Non-pigmented ciliary epithelial cell (primary cell): ENCODE results near the gene PMFBP1.

Experiments
- DNase-seq: peaks from one replicate; pipeline ENCODE4 v3.0.0-alpha.2; 2010; ENCODE audit warnings: low read depth

The PMFBP1 gene

DNA sequence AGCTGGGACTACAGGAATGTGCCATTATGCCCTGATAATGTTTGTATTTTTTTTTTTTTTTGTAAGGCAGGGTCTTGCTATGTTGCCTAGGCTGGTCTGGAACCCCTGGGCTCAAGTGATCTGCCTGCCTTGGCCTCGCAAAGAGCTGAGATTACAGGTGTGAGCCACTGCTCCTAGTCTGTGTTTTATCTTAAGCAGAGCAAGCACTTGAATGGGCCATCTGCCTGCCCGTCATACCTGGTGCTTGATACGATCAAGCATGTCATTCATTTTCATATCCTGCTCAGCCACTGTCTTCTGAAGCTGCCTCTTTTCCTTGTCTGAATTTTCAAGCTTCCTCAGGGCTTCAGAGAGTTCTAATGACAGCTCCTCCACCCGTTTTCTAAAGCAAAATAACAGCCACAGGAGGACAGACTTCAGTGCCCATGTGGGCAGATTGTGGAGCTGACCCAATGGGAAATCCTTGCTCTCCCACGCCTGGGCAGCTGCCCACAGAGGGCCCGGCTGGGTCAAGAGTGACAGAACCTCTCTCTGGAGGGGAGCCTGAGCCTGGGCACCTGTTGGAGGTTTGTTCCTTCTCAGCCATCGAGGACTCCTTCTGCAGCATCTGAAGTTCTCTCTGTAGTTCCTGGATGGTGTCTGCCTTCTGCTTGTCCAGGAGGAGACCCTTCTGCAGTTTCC lies 41.8 kb downstream of the PMFBP1 start:
- DNase-seq, result no peak

GRCh38 chr16:72128701-72129100 lies 43.3 kb downstream of the PMFBP1 start:
- no peak for DNase-seq

DNA sequence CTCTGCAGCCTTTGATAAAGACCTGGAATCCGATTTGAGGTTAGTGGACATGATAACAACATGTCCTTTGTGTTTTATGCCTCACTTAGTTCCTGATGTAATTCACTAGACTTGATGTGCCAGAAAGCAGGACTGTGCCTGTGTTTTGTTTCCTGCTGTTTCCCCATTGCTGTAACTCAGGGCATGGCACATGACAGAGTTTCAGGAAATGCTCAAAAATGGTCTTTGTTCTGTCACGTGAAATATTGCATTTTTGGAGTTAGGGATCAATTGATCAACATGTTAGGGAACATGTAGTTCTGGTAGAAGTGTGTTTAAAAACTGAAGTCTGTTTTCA lies 45.6 kb downstream of the PMFBP1 start:
- DNase-seq, result no peak

DNA sequence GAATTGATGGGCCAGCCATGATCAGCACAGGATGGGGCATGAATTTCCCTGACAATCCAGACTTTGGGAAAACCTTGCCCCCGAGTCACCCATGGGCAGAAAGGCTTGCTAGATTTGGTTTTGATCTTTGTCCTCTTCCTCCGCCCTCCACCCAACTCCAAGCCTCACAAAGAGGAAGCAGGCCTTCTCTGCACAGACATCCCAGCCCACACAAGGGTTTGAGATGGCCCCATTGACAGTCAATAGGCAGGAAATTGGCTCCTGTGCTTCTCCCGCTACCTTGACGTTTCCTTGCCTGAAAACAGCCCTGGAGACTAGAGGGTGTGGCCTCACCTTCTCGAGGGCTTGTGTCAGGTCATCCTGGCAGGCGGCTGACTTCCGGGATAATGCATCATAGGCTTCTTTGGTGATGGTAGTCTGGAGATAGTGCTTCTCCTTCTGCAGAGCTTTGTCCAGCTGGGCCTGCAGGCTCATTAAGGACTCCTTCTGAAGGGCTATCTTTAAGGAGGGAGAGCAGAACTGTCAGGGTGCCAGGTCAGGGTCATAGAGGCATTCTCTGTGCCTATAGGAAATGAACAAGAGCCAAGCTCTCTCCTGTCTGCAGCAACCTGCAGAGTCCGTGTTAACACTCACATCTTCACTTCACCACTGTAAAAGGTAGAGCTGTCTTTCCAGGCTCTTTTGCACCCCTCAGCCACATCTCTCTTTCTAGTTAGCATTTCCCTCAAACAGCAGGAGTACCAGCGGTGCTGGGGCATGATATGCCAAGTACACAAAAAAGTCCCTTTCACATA lies 46.1 kb downstream of the PMFBP1 start:
- DNase-seq, result no peak

DNA sequence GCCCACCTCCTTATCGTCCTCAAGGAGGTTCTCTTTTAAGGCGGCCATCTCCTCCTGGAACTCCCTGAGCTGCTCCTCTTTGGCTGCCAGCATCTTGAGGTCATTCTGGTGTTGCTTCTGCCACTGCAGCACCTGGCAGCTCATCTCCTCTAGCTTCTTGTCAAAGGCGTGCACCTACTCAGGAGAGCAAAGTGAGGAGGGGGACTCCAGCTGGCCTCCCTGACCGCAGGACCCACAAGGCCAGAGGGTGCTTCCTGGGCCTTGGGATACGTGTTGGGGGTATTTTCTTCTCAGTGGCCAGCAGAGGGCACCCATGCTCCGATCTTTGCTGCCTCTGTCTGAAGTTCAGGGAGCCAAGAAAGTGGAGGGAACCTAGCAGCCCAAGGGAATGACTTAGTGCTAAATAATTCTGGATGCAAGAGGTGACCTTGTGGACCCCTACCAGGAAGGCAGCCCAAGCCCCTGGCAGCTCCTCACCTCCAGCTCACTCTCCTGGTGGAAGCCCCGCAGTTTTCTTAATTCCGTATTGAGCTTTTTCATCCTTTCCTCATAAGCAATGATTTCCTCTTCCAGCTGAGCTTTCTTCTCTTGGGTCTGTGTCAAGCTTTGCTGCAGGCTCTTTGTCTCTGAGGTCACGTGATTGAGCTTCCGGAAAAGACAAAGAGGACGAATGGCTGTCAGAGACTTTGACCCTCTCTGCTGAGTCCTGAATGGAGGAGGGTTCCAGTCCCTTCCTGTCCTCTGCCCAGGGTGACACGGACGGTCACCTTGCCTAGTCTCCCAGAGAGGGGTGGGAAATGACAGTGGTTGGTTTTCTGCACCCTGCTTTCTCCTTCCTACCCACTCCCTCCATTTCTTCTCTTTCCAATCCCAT lies 47.0 kb downstream of the PMFBP1 start:
- DNase-seq, result peak; percentile 23

DNA sequence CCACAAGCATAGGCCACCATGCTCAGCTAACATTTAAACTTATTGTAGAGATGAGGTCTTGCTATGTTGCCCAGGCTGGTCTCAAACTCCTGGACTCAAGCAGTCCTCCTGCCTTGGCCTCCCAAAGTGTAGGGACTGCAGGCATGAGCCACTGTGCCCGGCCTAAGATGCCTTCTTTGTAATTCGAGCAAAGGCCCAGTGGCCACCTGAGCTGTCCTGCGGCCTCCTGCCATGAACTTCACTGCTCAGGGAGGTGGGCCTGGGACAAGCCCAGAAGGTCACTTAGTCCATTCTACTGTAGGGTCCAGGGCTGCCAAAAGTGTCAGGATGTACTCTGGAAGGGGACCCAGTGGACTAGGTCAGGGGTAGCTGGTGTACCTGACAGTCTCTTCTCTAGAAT lies 47.8 kb downstream of the PMFBP1 start:
- DNase-seq, result no peak

DNA sequence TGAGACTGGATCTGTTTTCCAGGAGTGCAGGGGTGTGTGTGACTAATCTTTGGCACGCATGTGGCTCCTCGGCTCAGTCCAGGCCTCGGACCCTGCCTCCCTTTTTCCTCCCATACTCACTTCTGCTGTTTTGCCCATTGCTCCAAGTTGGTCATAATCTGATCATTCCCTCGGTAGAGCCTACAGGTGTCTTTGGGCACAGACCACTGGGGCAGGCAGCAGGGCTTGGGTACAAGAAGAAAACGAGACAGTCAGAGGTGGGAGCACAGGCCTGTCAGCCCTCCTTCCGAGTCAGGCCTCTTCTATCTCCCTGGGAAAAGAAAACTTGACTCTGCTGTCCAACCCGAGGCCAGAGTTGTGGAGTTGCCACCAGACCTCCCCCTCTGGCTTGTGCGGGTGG lies 48.5 kb downstream of the PMFBP1 start:
- DNase-seq, result no peak

GRCh38 chr16:72122916-72123315 lies 49.0 kb downstream of the PMFBP1 start:
- no peak for DNase-seq

GRCh38 chr16:72122308-72122707 lies 49.6 kb downstream of the PMFBP1 start:
- no peak for DNase-seq

DNA sequence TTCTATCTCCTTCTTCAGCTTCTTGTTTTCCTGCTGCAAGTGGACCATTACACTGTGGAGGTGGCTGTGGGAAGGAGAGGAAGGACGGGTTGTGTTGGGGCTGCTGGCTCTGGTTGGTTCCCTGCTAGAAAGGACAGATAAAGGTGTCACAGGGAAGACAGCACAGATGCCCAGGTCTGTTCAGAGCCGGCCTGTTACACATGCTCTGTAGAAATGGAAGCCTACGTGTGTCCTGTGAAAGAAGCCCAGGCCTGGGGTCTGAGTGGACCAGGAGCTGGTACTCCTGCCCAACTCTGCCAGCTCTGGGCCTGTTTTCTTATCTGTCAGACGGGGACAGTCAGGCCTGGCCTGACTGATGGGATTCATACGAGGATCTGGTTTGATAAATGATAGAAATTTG lies 51.9 kb downstream of the PMFBP1 start:
- no peak for DNase-seq

- no peak for DNase-seq
Measured at GRCh38 chr16:72113616-72113945, 58.4 kb downstream of the PMFBP1 start.

- no peak for DNase-seq
Measured at GRCh38 chr16:72112906-72113615, 58.9 kb downstream of the PMFBP1 start.

- no peak for DNase-seq
Measured at GRCh38 chr16:72112452-72112792, 59.5 kb downstream of the PMFBP1 start.

DNA sequence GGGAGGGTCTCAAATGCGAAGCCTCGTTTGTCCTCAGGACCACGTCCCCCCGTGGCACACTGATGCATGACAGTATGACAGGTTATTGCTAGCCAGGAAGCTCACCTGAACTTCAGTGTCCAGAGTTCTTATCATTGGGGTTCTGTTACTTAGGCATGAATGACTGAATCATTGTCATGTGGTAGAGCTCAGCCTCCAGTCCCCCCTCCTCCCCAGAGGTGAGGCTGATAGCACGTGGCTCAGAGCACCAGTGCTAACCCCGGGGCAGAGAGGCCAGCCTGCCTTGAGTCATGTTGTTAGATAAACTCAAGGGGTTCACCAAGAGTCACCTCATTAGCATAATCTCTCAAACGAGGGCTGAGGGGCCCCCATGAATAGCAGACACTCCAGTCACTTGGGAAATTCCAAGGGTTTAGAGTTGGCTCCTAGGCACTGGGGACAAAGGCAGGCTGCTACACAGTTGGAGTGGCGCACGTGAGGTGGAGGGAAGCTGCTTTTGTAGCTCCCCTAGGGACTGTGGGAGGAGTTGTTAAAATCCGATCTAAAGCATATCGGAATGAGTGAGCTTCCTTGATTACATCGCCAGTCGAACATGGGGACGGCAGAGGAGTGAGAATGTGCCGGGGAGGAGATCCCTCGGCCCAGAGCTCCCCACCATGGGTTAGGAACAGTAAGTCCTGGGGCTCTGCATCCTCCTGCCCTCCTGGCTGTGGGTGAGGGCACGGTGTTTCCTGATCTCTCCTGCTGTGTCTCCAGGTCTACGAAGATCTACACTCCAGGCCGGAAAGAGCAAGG lies 60.1 kb downstream of the PMFBP1 start:
- DNase-seq, result no peak

- DNase-seq, result no peak
Measured at GRCh38 chr16:72110662-72111615, 61.0 kb downstream of the PMFBP1 start.

DNA sequence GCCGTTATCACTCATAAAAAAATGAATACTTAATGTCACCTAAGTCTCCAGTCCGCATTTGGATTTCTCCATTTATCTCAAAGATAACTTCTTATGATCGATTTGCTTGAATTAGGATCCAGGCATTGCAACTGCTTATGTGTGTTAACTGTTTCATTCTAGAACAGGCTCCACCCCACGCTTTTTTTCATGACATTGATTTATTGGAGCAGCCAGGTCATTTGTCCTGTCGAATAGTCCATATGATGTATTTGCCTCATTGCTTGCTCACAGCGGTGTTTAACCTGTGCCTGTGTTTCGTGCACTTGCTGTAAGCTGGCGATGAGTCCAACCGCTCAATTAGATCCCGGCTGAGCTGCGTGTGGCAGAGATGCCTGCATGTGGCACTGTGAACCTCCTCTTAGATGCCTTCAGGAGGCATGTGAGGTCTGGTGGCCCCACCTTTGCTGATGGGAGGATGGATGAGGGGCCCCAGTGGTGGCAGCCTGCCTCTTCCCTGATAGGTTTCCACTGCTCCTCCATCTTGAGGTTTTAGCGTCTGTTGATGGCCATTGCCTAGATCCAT lies 61.9 kb downstream of the PMFBP1 start:
- DNase-seq, result no peak

DNA sequence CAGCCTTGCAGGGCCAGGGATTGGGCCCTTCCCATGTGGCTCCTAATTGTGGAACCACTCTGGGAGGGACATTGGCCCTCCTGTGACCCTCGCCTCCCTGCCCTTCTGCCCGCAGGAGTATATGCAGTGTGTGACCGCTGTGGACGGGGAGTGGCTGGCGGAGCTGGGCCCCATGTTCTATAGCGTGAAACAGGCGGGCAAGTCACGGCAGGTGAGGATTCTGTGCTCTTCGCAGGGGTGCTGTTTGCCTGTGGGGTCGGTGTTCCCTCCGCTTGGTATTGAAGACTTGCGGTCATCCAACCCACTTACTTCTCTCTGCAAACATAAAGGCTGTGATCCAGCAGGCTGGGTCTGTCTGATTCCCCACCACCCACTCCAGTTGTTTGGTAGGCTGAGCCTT lies 62.7 kb downstream of the PMFBP1 start:
- DNase-seq, result no peak

- no peak for DNase-seq
Measured at GRCh38 chr16:72108353-72109102, 63.4 kb downstream of the PMFBP1 start.

DNA sequence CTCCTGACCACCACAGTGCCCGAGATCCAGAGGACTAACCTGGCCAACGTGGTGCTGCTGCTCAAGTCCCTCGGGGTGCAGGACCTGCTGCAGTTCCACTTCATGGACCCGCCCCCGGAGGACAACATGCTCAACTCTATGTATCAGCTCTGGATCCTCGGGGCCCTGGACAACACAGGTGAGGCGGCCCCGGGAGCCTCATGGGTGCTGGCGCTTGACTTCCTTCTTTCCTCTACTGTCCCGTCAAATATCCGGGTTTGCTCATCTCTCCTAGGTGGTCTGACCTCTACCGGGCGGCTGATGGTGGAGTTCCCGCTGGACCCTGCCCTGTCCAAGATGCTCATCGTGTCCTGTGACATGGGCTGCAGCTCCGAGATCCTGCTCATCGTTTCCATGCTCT lies 64.6 kb downstream of the PMFBP1 start:
- DNase-seq, result no peak
